Nephron (organoid): ENCODE measurements around the gene UBE2R2.

Source experiments
- H3K27ac Mint-ChIP-seq, 3 experiments: 2 replicates each; pipeline ENCODE4 v1.8.0; 2020; ENCODE audit warnings: mixed read lengths in 3 of 3, mild to moderate bottlenecking in 2 of 3, moderate library complexity in 1 of 3
- H3K27me3 Mint-ChIP-seq: 2 replicates; pipeline ENCODE4 v1.8.0; 2021; ENCODE audit warnings: low read depth, mild to moderate bottlenecking, moderate library complexity, mixed read lengths
- H3K36me3 Mint-ChIP-seq: 2 replicates; pipeline ENCODE4 v1.8.0; 2020; ENCODE audit warnings: low read depth, mixed read lengths
- H3K4me1 Mint-ChIP-seq: 2 replicates; pipeline ENCODE4 v1.8.0; 2020; ENCODE audit warnings: mixed read lengths
- H3K4me3 Mint-ChIP-seq, 3 experiments: 2 replicates each; pipeline ENCODE4 v1.8.0; 2020; ENCODE audit warnings: mild to moderate bottlenecking in 3 of 3, mixed read lengths in 3 of 3, moderate library complexity in 2 of 3
- H3K9me3 Mint-ChIP-seq: 2 replicates; pipeline ENCODE4 v1.8.0; 2020; ENCODE audit warnings: mixed read lengths
- TF ChIP-seq, protein P1 (sequence below), 3 experiments: fragments of 200-600 bp; sonication (generic); IDR thresholded peaks; one replicate each; pipeline ENCODE4 v1.5.0; 2021; ENCODE audit warnings: antibody characterized with exemption in 3 of 3; ENCODE audit not compliant: unreplicated experiment in 3 of 3

Gene UBE2R2

DNA sequence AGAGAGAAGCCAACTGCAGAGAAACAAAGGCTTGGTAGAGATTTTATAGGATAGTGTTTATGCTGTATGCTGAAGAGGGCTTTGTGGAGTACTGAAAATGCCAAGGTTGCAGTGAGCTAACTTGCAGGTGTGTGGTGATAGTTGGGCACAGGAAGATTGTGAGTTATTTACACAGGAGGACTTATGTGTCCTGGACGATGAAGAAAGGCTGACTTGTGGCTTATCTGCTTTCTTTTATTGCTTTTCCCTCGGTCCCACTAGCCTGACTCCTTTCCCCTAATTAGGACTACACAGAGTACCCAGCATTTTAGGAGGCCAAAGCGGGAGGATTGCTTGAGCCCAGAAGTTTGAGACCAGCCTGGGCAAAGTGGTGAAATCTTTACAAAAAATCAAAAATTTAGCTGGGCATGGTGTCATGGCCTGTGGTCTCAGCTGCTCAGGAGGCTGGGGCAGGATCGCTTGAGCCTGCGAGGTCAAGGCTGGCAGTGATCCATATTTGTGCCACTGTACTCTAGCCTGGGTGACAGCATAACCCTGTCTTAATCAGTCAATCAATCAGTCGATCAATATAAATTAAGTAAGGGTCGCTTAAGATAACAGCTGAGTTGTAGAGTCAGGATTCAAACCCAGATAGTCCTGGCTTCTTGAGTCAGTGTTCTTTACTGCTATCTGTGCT is 61.9 kb downstream of the UBE2R2 start:
- no peaks in the 10 kb centered on the region for H3K36me3 Mint-ChIP-seq
- peak overlapping the region; percentile 10 to 63 (median 27) for H3K27ac Mint-ChIP-seq
- H3K9me3 Mint-ChIP-seq = no peaks in the 10 kb centered on the region
- peaks cover 26% of the 10 kb centered on the region for H3K4me1 Mint-ChIP-seq
- no peak overlapping the region for H3K4me3 Mint-ChIP-seq
- H3K27me3 Mint-ChIP-seq = no peaks in the 10 kb centered on the region
- TF ChIP-seq, protein P1, sequence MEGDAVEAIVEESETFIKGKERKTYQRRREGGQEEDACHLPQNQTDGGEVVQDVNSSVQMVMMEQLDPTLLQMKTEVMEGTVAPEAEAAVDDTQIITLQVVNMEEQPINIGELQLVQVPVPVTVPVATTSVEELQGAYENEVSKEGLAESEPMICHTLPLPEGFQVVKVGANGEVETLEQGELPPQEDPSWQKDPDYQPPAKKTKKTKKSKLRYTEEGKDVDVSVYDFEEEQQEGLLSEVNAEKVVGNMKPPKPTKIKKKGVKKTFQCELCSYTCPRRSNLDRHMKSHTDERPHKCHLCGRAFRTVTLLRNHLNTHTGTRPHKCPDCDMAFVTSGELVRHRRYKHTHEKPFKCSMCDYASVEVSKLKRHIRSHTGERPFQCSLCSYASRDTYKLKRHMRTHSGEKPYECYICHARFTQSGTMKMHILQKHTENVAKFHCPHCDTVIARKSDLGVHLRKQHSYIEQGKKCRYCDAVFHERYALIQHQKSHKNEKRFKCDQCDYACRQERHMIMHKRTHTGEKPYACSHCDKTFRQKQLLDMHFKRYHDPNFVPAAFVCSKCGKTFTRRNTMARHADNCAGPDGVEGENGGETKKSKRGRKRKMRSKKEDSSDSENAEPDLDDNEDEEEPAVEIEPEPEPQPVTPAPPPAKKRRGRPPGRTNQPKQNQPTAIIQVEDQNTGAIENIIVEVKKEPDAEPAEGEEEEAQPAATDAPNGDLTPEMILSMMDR (IDR thresholded peaks at IDR 0.05; ENCODE audit: unreplicated experiment in 3 of 3) = no peak

DNA sequence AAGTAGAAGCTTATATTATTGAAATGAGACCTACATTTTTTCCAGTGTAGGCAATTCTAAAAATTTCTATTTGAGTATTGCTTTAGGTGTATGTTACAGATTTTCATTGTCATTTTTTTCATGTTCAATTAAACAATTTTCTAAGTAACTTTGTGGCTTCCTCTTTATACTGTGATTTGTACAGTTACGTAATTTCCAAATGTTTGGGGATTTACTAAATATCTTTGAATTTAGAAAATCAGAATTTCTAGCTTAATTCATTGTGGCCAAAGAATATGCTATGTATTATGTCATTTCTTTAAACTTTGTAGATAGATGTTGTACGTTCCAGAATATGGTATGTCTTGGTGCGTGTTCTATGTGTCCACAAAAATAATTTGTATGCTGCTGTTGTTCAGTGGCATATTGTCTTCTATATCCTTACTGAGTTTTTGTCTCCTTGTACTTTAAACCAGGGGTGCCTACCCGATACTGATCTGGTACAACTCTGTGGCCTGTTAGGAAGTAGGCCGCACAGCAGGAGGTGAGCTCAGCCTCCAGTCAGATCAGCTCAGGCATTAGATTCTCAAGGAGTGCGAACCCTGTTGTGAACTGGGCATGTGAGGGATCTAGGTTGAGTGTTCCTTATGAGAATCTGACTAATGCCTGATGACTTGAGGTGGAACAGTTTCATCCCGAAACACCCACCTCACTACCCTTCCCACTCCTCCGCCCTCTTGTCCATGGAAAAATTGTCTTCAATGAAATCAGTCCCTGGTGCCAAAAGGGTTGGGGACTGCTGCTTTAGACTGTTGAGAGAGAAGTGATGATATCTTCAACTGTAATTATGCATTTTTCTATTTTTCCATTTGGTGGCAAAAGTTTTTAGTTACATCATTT is 63.5 kb downstream of the UBE2R2 start:
- H3K27ac Mint-ChIP-seq = peak overlapping the region; percentile 34 to 78 (median 68)
- H3K27me3 Mint-ChIP-seq = no peaks in the 10 kb centered on the region
- no peaks in the 10 kb centered on the region for H3K9me3 Mint-ChIP-seq
- no peaks in the 10 kb centered on the region for H3K36me3 Mint-ChIP-seq
- no peak overlapping the region for H3K4me3 Mint-ChIP-seq
- TF ChIP-seq, protein P1 (IDR thresholded peaks at IDR 0.05; ENCODE audit: unreplicated experiment in 3 of 3) = no peak
- H3K4me1 Mint-ChIP-seq = peaks cover 36% of the 10 kb centered on the region

DNA sequence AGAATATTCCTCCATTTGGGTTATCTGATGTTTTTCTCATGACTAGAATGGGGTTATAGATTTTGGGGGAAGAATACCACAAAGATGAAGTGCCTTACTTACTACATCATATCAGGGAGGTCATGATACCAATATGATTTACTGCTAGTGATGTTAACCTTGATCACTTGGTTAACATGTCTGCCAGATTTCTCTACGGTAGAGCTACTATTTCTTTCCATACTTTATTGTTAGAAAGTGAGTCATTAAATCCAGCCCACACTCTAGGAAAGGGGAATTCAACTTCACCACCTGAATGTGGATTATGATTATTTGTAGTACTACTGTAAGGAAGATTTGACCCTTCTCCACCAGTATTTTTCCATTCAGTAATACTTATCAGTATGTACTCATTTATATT is 64.7 kb downstream of the UBE2R2 start:
- TF ChIP-seq, protein P1 (IDR thresholded peaks at IDR 0.05; ENCODE audit: unreplicated experiment in 3 of 3) = no peak
- Mint-ChIP-seq H3K9me3 (no peaks in the 10 kb centered on the region), H3K27me3 (no peaks in the 10 kb centered on the region), H3K27ac (peak overlapping the region in 2 of 3 experiments; percentile 2 to 3), H3K36me3 (no peaks in the 10 kb centered on the region), H3K4me1 (peaks cover 41% of the 10 kb centered on the region), H3K4me3 (no peak overlapping the region)

DNA sequence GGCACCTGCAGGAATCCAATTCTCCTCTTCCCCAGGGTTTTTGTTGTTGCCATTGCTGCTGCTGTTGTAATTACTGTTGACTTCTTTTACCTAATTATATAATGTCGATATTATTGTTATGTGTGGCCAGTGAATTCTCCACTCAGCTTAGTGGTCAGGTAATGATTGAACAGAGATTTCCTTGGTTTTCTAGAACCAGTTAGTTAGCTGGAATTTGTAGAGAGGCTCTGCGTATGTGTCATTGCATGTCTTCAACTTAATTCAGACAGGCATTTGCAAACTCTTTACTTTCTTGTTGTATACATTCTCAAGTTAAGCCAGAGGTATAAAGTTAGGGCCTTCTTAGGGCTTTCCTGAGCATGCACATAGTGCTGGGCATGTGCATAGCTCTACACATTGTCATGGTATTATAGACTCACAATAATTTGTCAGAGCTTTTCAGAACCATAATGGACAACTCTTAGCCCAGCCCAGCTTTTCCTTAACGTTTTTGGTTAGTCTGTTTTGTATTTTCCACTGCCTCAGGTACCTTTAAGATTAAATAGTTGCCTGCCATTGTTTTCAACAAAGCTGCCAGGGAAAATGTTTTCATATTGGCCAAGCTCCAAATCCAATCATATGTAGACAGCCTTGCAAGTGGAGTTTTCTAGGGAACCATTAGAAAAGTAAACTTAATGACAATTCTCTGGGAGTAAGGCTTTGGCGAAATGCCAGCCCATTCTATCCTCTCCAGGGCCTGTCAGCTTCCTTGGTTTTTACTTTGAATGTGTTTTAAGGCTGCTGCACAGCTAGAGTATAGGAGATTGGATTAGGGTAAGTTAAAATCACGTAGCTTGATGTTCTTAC is 68.1 kb downstream of the UBE2R2 start:
- Mint-ChIP-seq H3K9me3 (no peaks in the 10 kb centered on the region), H3K36me3 (peaks cover 22% of the 10 kb centered on the region), H3K27ac (peak overlapping the region; percentile 77 to 86 (median 79)), H3K4me1 (peaks cover 34% of the 10 kb centered on the region), H3K4me3 (peak overlapping the region in 2 of 3 experiments; percentile 1 to 14), H3K27me3 (no peaks in the 10 kb centered on the region)
- TF ChIP-seq, protein P1 (IDR thresholded peaks at IDR 0.05; ENCODE audit: unreplicated experiment in 3 of 3) = no peak

DNA sequence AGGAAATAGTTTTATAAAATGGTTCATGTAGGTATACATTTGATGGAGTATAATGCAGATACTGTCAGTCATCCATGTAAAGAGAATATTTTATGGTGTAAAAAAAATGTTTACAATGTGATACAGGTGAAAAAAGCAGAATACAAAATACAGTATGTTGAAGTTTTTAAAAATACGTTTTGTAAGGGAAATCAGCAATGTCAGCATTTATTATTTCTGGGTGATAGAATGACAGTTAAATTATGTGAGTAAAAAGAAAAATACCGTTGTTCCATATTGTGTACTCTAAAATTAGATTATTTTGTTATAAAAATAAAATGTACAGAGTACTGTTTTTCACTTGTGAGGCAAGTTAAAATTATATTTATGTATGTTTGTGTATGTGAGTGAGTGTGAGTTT is 69.0 kb downstream of the UBE2R2 start:
- TF ChIP-seq, protein P1 (IDR thresholded peaks at IDR 0.05; ENCODE audit: unreplicated experiment in 3 of 3) = no peak
- no peak overlapping the region for H3K4me3 Mint-ChIP-seq
- H3K4me1 Mint-ChIP-seq = peaks cover 27% of the 10 kb centered on the region
- peak overlapping the region in 2 of 3 experiments; percentile 77 to 86 for H3K27ac Mint-ChIP-seq
- H3K36me3 Mint-ChIP-seq = peaks cover 30% of the 10 kb centered on the region
- H3K27me3 Mint-ChIP-seq = no peaks in the 10 kb centered on the region
- no peaks in the 10 kb centered on the region for H3K9me3 Mint-ChIP-seq
